HepG2 (cell line): ENCODE measurements around the gene OR2H1. TPM values are rescaled to one million over a fixed set of nuclear protein-coding genes. Genes with fewer than 3 reads are reported as not detected.

Experiments used
- ATAC-seq: fragments of 200-7000 bp; cut with Tn5 transposase; 3 replicates; pipeline ENCODE4 v1.9.1; 2020; ENCODE audit warnings: mild to moderate bottlenecking, moderate library complexity
- BruUV-seq: library from RNA; stranded (reverse); fragments of 400-500 nt; replicated peaks from 2 replicates; lab custom pipeline; 2021; lab: Mats Ljungman, UMichigan
- CTCF ChIA-PET: fragments of 300-600 bp; formaldehyde crosslinking; extraction: SDS; loops from one replicate; lab custom pipeline; 2021; ENCODE audit warnings: low total read pairs, inconsistent platforms, low intra/inter-chr PET ratio; lab: Yijun Ruan, JAX
- POLR2A ChIA-PET: fragments of 350-600 bp; sonication (Branson Sonifier 250); formaldehyde crosslinking; loops from one replicate; lab custom pipeline; 2020; ENCODE audit warnings: antibody characterized with exemption, inconsistent platforms; lab: Yijun Ruan, JAX
- DNase-seq: peaks from one replicate; pipeline ENCODE4 v3.0.0-alpha.2; 2015; ENCODE audit warnings: low spot score
- FAIRE-seq: peaks from 3 replicates; lab custom pipeline; 2011; peaks lifted over from hg19 to GRCh38; lab: Jason Lieb, UNC
- H2AFZ ChIP-seq: one replicate; pipeline ENCODE4 v1.6.1; 2011; ENCODE audit warnings: low read length, inconsistent platforms
- H3K27ac ChIP-seq: fragments of 300-600 bp; 3 replicates; pipeline ENCODE4 v1.8.0; 2011; ENCODE audit warnings: mixed run types, mild to moderate bottlenecking, mixed read lengths, low read length, inconsistent platforms; ENCODE audit not compliant: insufficient read depth; ENCODE audit errors: extremely low read length
- H3K27me3 ChIP-seq, 2 experiments: fragments of 200-600 bp in 1 of 2; 2 replicates in 1 of 2; 3 replicates in 1 of 2; pipeline versions ENCODE4 v1.6.0 to v1.8.0; 2011; ENCODE audit warnings: low read length in 2 of 2, mild to moderate bottlenecking in 2 of 2, moderate library complexity in 2 of 2, inconsistent platforms in 1 of 2; ENCODE audit not compliant: insufficient read depth in 2 of 2, control insufficient read depth in 1 of 2
- H3K36me3 ChIP-seq, 2 experiments: fragments of 200-600 bp in 1 of 2; replicated peaks in 1 of 2; 2 replicates in 1 of 2; 3 replicates in 1 of 2; pipeline versions ENCODE4 v1.5.1 to v1.8.0; 2011; ENCODE audit warnings: low read length in 2 of 2, inconsistent platforms in 1 of 2; ENCODE audit not compliant: insufficient read depth in 2 of 2, control insufficient read depth in 1 of 2
- H3K4me1 ChIP-seq: 2 replicates; pipeline ENCODE4 v1.5.1; 2012; ENCODE audit warnings: low read length, inconsistent platforms; ENCODE audit not compliant: insufficient read depth
- H3K4me2 ChIP-seq: 2 replicates; pipeline ENCODE4 v1.6.0; 2011; ENCODE audit warnings: low read depth, low read length, inconsistent platforms
- H3K4me3 ChIP-seq, 3 experiments: fragments of 200-600 bp in 1 of 3; sonication (generic), shearing (Covaris generic) in 1 of 3; replicated peaks in 1 of 3; 2 replicates each; pipeline ENCODE4 v1.5.1; 2011 to 2016; ENCODE audit warnings: low read length in 3 of 3, inconsistent platforms in 2 of 3, low read depth in 2 of 3, mild to moderate bottlenecking in 2 of 3, control low read depth in 1 of 3, mixed read lengths in 1 of 3; ENCODE audit not compliant: insufficient read depth in 1 of 3
- H3K79me2 ChIP-seq: one replicate; pipeline ENCODE4 v1.6.1; 2011; ENCODE audit warnings: low read length, inconsistent platforms; ENCODE audit not compliant: insufficient read depth
- H3K9ac ChIP-seq: 2 replicates; pipeline ENCODE4 v1.6.0; 2011; ENCODE audit warnings: mild to moderate bottlenecking, low read depth, low read length, inconsistent platforms; ENCODE audit not compliant: insufficient read depth
- H3K9me3 ChIP-seq: 2 replicates; pipeline ENCODE4 v1.5.1; 2012; ENCODE audit warnings: mild to moderate bottlenecking, low read length
- H4K20me1 ChIP-seq: 2 replicates; pipeline ENCODE4 v1.6.0; 2011; ENCODE audit warnings: inconsistent platforms, mild to moderate bottlenecking, low read length, moderate library complexity; ENCODE audit not compliant: insufficient read depth
- DNMT3B ChIP-seq: conservative IDR thresholded peaks from 2 replicates; pipeline ENCODE4 v1.6.1; 2016; ENCODE audit warnings: missing biosample characterization, control low read depth
- GMEB1 ChIP-seq: sonication (generic); formaldehyde crosslinking; IDR thresholded peaks from 2 replicates; pipeline ENCODE4 v1.5.1; 2020; ENCODE audit warnings: missing genetic modification reagents, mild to moderate bottlenecking, borderline replicate concordance
- GPN1 ChIP-seq: sonication (generic); formaldehyde crosslinking; IDR thresholded peaks from 2 replicates; pipeline ENCODE4 v1.5.1; 2020; ENCODE audit warnings: missing genetic modification reagents, borderline replicate concordance
- JUND ChIP-seq: sonication (generic); formaldehyde crosslinking; IDR thresholded peaks from 2 replicates; pipeline ENCODE4 v1.8.0; 2022; ENCODE audit warnings: mild to moderate bottlenecking, missing genetic modification reagents
- KDM5B ChIP-seq: sonication (generic); formaldehyde crosslinking; IDR thresholded peaks from 2 replicates; pipeline ENCODE4 v1.4.0; 2020; ENCODE audit warnings: missing genetic modification reagents, mild to moderate bottlenecking, borderline replicate concordance
- MLXIP ChIP-seq: sonication (generic); formaldehyde crosslinking; IDR thresholded peaks from 2 replicates; pipeline ENCODE4 v1.9.0; 2021; ENCODE audit warnings: missing genetic modification reagents, borderline replicate concordance
- NRL ChIP-seq: sonication (generic); formaldehyde crosslinking; IDR thresholded peaks from 2 replicates; pipeline ENCODE4 v1.5.0; 2020; ENCODE audit warnings: missing genetic modification reagents, mild to moderate bottlenecking, moderate library complexity, borderline replicate concordance
- PRDM4 ChIP-seq: sonication (generic); formaldehyde crosslinking; IDR thresholded peaks from 2 replicates; pipeline ENCODE4 v1.9.0; 2021; ENCODE audit warnings: missing genetic modification reagents, borderline replicate concordance
- SMYD3 ChIP-seq: sonication (generic); formaldehyde crosslinking; IDR thresholded peaks from 2 replicates; pipeline ENCODE4 v1.8.1; 2023; ENCODE audit warnings: mild to moderate bottlenecking, missing genetic modification reagents
- ZBTB39 ChIP-seq: sonication (generic); formaldehyde crosslinking; IDR thresholded peaks from 2 replicates; pipeline ENCODE4 v1.5.0; 2020; ENCODE audit warnings: missing genetic modification reagents
- ZBTB7B ChIP-seq: sonication (generic); formaldehyde crosslinking; IDR thresholded peaks from 2 replicates; pipeline ENCODE4 v1.4.0; 2020; ENCODE audit warnings: missing genetic modification reagents
- ZMAT3 ChIP-seq: sonication (generic); formaldehyde crosslinking; conservative IDR thresholded peaks from 2 replicates; pipeline ENCODE4 v1.7.0; 2021; ENCODE audit warnings: missing genetic modification reagents
- ZNF235 ChIP-seq: sonication (generic); formaldehyde crosslinking; IDR thresholded peaks from 2 replicates; pipeline ENCODE4 v1.8.1; 2023; ENCODE audit warnings: mild to moderate bottlenecking, missing genetic modification reagents, borderline replicate concordance
- ZNF260 ChIP-seq: sonication (generic); formaldehyde crosslinking; IDR thresholded peaks from 2 replicates; pipeline ENCODE4 v1.4.0; 2020; ENCODE audit warnings: missing genetic modification reagents, low read depth, mild to moderate bottlenecking, borderline replicate concordance
- ZNF460 ChIP-seq: sonication (generic); formaldehyde crosslinking; IDR thresholded peaks from 2 replicates; pipeline ENCODE4 v1.5.1; 2020; ENCODE audit warnings: missing genetic modification reagents, mild to moderate bottlenecking, borderline replicate concordance
- ZNF567 ChIP-seq: sonication (generic); formaldehyde crosslinking; IDR thresholded peaks from 2 replicates; pipeline ENCODE4 v1.8.1; 2023; ENCODE audit warnings: mild to moderate bottlenecking, missing genetic modification reagents, borderline replicate concordance
- WGBS: methylation state at CpG from one replicate; pipeline ENCODE4 v1.1.6; 2017; ENCODE audit warnings: low lambda C conversion rate; 5-methylcytosine and 5-hydroxymethylcytosine counted together
- in situ Hi-C: cut with HindIII; loops from 2 replicates; pipeline ENCODE4 v1.10.0; 2017; ENCODE audit warnings: low pct_unique_long_range_greater_than_20kb; ENCODE audit not compliant: extremely low pct_ligation_motif_present
- intact Hi-C: fragments of 100-400 bp; cut with micrococcal nuclease; formaldehyde crosslinking; loops from one replicate; pipeline ENCODE4 v1.10.0; 2022; ENCODE audit not compliant: unreplicated experiment
- polyA plus RNA-seq, 8 experiments: library from polyadenylated mRNA; depleted of rRNA in 3 of 8; stranded (reverse) in 7 of 8; unstranded in 1 of 8; fragments of >200 nt; fragmentation: Illumina TruSeq in 4 of 8; extraction: Trizol in 4 of 8; gene quantifications; 2 replicates each; pipeline versions ENCODE4 v1.2.1 to v1.2.3, GENCODE V29; 2011 to 2016; ENCODE audit warnings: low read depth in 4 of 8, missing spikeins in 1 of 8, mixed read lengths in 1 of 8; ENCODE audit not compliant: insufficient read depth in 1 of 8
- total RNA-seq, 5 experiments: library from RNA; depleted of rRNA; stranded (reverse); fragments of >200 nt; fragmentation: Illumina TruSeq; extraction: Trizol; gene quantifications; 2 replicates each; pipeline ENCODE4 v1.2.3, GENCODE V29; 2016; ENCODE audit warnings: low read depth in 1 of 5

Gene OR2H1
- total and polyA plus RNA-seq, 2 of the 13 experiments (the other 11 are each of a cell fraction or from before 2014, with no cell fraction given) = 0.15 TPM; not detected in 1

- DNase-seq (no peak), FAIRE-seq (no peak), ATAC-seq (no peak)
- H2AFZ ChIP-seq = no peak overlapping the region
- no peak overlapping the region for H3K27ac ChIP-seq
- no peaks in the 10 kb centered on the region for H3K4me1 ChIP-seq
- WGBS = 7% methylated on average over 1 of the region's 1 CpG
- H3K4me3 ChIP-seq = no peak overlapping the region
- CTCF ChIA-PET = no interaction called here
- no peaks in the 10 kb centered on the region for H3K27me3 ChIP-seq
- H4K20me1 ChIP-seq = no peaks in the 10 kb centered on the region
- H3K9ac ChIP-seq = no peak overlapping the region
- no peaks in the 10 kb centered on the region for H3K79me2 ChIP-seq
- TF ChIP-seq MLXIP (CRISPR knock-in tag) (no peak), ZBTB7B (CRISPR knock-in tag) (no peak), ZNF460 (CRISPR knock-in tag) (no peak), PRDM4 (CRISPR knock-in tag) (no peak), DNMT3B (CRISPR knock-in tag) (no peak), ZNF567 (CRISPR knock-in tag) (no peak), ZBTB39 (no peak), ZNF260 (CRISPR knock-in tag) (no peak), SMYD3 (CRISPR knock-in tag) (no peak), ZMAT3 (CRISPR knock-in tag) (no peak), GMEB1 (CRISPR knock-in tag) (no peak), NRL (CRISPR knock-in tag) (no peak), JUND (CRISPR knock-in tag) (no peak), KDM5B (CRISPR knock-in tag) (no peak), ZNF235 (CRISPR knock-in tag) (no peak), GPN1 (CRISPR knock-in tag) (no peak)
- in situ Hi-C loops (no loop called here), intact Hi-C loops (no loop called here)
- H3K36me3 ChIP-seq = no peaks in the 10 kb centered on the region
- no TSS peak for BruUV-seq
- no peaks in the 10 kb centered on the region; the same call in 1 of the 2 replicates for H3K9me3 ChIP-seq
- no peak overlapping the region for H3K4me2 ChIP-seq
- POLR2A ChIA-PET = no interaction called here
Measured at GRCh38 chr6:29442719-29443118, 14.2 kb upstream of the OR2H1 start.
